ENCODE measurements around the gene SPDEF.

The SPDEF gene

DNA sequence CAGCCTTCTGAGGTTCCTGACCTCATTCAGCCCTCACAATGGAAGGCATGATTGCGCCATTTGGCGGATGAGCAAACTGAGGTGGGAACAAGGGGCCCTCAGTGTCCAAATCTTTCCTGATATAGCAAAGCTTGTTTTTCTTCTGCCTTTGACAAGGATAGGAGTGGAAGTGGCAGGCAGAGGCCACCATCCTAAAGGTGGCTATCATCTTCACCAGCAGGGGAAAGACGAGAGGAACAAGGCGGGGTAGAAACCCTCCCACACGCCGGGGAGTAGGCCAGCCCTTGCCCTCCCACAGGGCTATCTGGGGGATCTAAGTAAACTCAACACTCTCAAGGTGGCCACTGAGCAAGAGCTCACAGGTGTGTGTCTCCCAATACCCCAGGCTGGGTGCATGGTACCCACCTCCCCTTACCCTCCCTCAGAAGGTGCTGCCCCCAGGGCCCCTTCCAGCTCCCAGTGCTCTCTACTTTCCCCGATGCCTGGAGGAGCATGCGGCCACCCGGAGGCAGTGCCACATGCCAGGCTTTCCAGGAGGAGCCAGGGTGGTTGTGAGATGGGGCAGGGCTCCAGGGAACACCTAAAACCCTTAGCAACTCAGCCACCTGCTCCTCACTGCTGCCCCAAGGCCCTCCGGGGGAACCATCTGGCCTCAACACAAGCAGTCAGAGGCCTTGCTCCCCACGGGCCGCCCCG lies 11.2 kb downstream of the SPDEF start:
- in situ Hi-C loops (cut with HindIII; ENCODE audit: low pct_unique_long_range_greater_than_20kb, low sequenced_read_pairs) = no loop called here
- no peak for TF ChIP-seq JUND (IDR thresholded peaks at IDR 0.05; ENCODE audit: low read depth)
- peak in 1 of 2 experiments; percentile 86 for DNase-seq (ENCODE audit: low read depth in 1 of 2, low spot score in 1 of 2)

DNA sequence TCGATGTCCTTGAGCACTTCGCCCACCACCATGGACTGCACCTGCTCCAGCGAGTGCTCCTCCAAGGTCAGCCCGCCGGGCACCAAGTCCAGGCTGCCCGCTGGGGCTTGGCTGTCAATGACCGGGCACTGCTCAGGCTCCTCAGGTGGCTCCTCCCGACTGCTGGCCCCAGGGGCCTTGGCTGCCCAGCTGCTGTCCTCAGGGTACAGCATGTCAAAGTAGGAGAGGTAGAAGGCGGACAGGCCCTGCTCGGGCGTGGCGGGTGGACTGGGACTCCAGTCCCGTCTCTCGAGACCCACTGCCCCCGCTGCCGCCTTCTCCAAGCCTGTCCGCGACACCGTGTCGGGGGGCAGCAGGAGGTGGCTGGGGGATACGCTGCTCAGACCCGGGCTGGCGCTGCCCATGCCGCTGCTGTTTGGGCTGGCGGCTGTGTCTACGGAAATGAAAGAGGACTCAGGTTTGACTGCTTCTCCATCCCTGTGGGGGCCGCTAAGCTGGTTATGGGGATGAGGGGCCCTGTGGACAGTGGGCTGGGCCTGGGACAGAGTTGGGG lies 12.0 kb downstream of the SPDEF start:
- in situ Hi-C loops (cut with HindIII; ENCODE audit: low pct_unique_long_range_greater_than_20kb, low sequenced_read_pairs) = no loop called here
- no peak for DNase-seq (ENCODE audit: low read depth in 1 of 2, low spot score in 1 of 2)
- no peak for TF ChIP-seq JUND (IDR thresholded peaks at IDR 0.05; ENCODE audit: low read depth)

- in situ Hi-C loops (cut with HindIII; ENCODE audit: low pct_unique_long_range_greater_than_20kb, low sequenced_read_pairs) = no loop called here
- no peak for TF ChIP-seq JUND (IDR thresholded peaks at IDR 0.05; ENCODE audit: low read depth)
- no peak for DNase-seq (ENCODE audit: low read depth in 1 of 2, low spot score in 1 of 2)
Observed at GRCh38 chr6:34543421-34543820, 12.7 kb downstream of the SPDEF start.

DNA sequence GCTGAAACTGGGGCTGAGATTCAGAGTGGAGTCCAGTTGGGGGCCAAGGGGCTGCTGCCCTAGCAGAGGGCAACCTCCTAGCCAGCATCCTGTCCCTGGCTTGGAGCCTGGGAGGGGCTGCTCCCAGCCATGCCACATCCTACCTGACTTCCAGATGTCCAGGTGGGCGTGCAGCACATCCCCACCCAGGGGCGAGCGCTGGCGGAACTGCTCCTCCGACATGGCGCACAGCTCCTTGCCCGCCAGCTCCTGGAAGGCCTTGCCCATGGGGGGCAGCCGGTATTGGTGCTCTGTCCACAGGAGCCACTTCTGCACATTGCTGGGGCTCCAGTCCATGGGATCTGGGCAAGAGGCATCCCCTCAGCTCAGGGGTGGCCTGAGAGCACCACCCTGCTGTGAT lies 15.3 kb downstream of the SPDEF start:
- no peak for DNase-seq (ENCODE audit: low read depth in 1 of 2, low spot score in 1 of 2)
- in situ Hi-C loops (cut with HindIII; ENCODE audit: low pct_unique_long_range_greater_than_20kb, low sequenced_read_pairs) = no loop called here
- no peak for TF ChIP-seq JUND (IDR thresholded peaks at IDR 0.05; ENCODE audit: low read depth)

DNA sequence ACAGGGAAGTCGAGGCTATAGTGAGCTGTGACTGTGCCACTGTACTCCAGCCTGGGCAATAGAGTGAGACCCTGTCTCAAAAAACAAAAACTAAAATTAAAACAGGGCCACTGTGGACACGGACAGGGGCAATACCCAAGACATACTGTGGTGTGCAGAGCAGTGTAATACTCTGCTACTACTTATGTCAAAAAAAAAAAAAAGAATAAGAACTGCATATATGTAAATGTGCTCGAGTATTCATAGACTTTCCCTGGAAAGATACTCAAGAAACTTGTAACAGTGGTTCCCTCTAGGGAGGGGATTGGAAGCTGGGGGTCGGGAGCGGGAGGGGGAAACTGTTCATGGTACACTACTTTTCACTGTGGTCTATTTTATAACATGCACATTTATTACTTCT lies 15.9 kb downstream of the SPDEF start:
- no peak for DNase-seq (ENCODE audit: low read depth in 1 of 2, low spot score in 1 of 2)
- in situ Hi-C loops (cut with HindIII; ENCODE audit: low pct_unique_long_range_greater_than_20kb, low sequenced_read_pairs) = no loop called here
- no peak for TF ChIP-seq JUND (IDR thresholded peaks at IDR 0.05; ENCODE audit: low read depth)

GRCh38 chr6:34539181-34539580 lies 16.9 kb downstream of the SPDEF start:
- in situ Hi-C loops (cut with HindIII; ENCODE audit: low pct_unique_long_range_greater_than_20kb, low sequenced_read_pairs) = no loop called here

DNA sequence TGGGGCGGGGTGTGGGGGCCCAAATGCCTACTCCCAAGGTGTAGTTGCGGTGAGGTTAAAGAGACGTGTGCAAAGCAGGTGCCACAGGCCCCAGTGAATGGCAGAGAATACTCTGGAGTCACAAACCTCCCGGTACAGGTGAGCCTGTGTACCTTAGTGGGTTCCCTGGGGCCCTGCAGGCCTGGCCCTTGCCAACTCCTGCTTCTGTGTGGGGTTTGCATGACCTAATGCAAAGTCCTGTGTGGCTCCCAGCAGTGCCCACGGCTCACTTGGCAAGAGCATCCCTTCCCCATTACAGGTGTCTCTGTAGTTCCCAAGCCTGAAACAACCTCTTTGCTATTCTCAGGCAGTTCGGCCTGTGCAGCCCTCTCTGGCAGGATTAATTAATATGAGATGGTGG lies 17.5 kb downstream of the SPDEF start:
- TF ChIP-seq JUND (IDR thresholded peaks at IDR 0.05; ENCODE audit: low read depth) = no peak

More at GRCh38 chr6:34539181-34539580, 16.9 kb downstream of the SPDEF start:
- DNase-seq (ENCODE audit: low read depth in 1 of 2, low spot score in 1 of 2) = no peak
- TF ChIP-seq JUND (IDR thresholded peaks at IDR 0.05; ENCODE audit: low read depth) = no peak

GRCh38 chr6:34537922-34538550 lies 18.1 kb downstream of the SPDEF start:
- in situ Hi-C loops (cut with HindIII; ENCODE audit: low pct_unique_long_range_greater_than_20kb, low sequenced_read_pairs) = no loop called here
- DNase-seq (ENCODE audit: low read depth in 1 of 2, low spot score in 1 of 2) = no peak
- TF ChIP-seq JUND (IDR thresholded peaks at IDR 0.05; ENCODE audit: low read depth) = no peak

More for the DNA sequence above, 17.5 kb downstream of the SPDEF start:
- peak in 1 of 2 experiments; percentile 91 for DNase-seq (ENCODE audit: low read depth in 1 of 2, low spot score in 1 of 2)
- in situ Hi-C loops (cut with HindIII; ENCODE audit: low pct_unique_long_range_greater_than_20kb, low sequenced_read_pairs) = no loop called here

DNA sequence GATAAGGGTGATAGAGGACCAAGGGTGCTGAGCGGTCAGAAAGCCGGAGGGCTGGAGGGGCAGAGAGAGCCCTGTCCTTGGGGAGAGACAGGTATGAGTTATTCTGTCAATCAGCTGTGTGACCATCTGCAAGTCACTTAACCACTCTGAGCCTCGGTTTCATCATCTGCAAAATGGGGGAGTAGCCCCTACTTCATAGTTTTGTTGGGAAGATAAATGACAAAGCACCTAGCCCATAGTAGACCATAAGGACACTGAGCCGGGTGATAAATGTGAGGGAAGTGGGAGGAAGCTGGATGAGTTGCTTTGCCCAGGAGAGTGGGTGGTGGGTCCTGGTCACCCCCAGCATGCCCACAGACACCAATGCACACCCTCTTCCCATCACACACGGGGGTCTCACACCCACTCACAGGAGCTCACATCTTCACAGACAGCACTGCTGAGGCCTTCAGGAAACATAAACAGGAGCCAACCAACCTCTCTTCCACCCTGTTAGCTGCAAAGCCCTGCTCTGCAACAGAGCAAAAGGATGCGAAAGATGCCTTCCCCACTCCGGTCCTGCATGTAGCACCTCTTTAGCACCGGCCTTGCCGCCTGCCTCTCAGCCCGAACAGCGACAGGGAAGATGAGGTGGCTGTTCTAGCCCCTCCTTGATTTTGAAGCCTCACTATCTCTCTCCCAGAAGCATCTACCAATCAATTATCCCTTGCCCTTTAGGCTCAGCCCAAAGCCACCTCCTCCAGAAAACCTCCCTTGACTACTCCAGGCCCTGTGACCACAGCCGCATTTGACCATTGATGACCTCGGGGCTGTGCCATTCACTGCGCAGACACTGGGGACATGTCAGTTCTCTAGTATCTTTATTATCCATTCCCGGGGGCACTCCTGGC lies 18.9 kb downstream of the SPDEF start:
- DNase-seq (ENCODE audit: low read depth in 1 of 2, low spot score in 1 of 2) = peak in 1 of 2 experiments; percentile 63
- in situ Hi-C loops (cut with HindIII; ENCODE audit: low pct_unique_long_range_greater_than_20kb, low sequenced_read_pairs) = no loop called here
- TF ChIP-seq JUND (IDR thresholded peaks at IDR 0.05; ENCODE audit: low read depth) = no peak

GRCh38 chr6:34536251-34536958 lies 19.7 kb downstream of the SPDEF start:
- peak; percentile 85 for TF ChIP-seq JUND (IDR thresholded peaks at IDR 0.05; ENCODE audit: low read depth)
- DNase-seq (ENCODE audit: low read depth in 1 of 2, low spot score in 1 of 2) = peak; percentile 66 to 98
- in situ Hi-C loops (cut with HindIII; ENCODE audit: low pct_unique_long_range_greater_than_20kb, low sequenced_read_pairs) = no loop called here

GRCh38 chr6:34535646-34536045 lies 20.5 kb downstream of the SPDEF start:
- DNase-seq (ENCODE audit: low read depth in 1 of 2, low spot score in 1 of 2) = no peak
- no peak for TF ChIP-seq JUND (IDR thresholded peaks at IDR 0.05; ENCODE audit: low read depth)
- in situ Hi-C loops (cut with HindIII; ENCODE audit: low pct_unique_long_range_greater_than_20kb, low sequenced_read_pairs) = no loop called here

GRCh38 chr6:34535199-34535598 lies 20.9 kb downstream of the SPDEF start:
- no peak for TF ChIP-seq JUND (IDR thresholded peaks at IDR 0.05; ENCODE audit: low read depth)
- DNase-seq (ENCODE audit: low read depth in 1 of 2, low spot score in 1 of 2) = no peak
- in situ Hi-C loops (cut with HindIII; ENCODE audit: low pct_unique_long_range_greater_than_20kb, low sequenced_read_pairs) = no loop called here
